ENCODE measurements around the gene C11orf24. TPM values are rescaled to one million over a fixed set of nuclear protein-coding genes. Genes with fewer than 3 reads are reported as not detected.
A peak's percentile ranks its signal among the peaks of the same experiment; 100 is the strongest.

The C11orf24 gene
- total and polyA plus RNA-seq, 2 of the 8 experiments (the other 6 are each of a cell fraction or from before 2014, with no cell fraction given): 45.4 to 51.7 TPM

GRCh38 chr11:68269414-68270081, 2.2 kb downstream of the C11orf24 start:
- H2AK5ac ChIP-seq (ENCODE audit: low read depth, low read length): no peak overlapping the region; the same call in 1 of the 2 replicates
- H3K36me3 ChIP-seq (ENCODE audit: control insufficient read depth in 2 of 4, insufficient read depth in 4 of 4, low read length in 3 of 4): peaks cover 14 to 22% (median 20%) of the 10 kb centered on the region in 4 experiments
- H3K4me3 ChIP-seq (ENCODE audit: extremely low read depth in 1 of 4, insufficient read depth in 2 of 4, low read depth in 3 of 4, low read length in 4 of 4): no peak overlapping the region
- peaks cover 4 to 10% of the 10 kb centered on the region in 2 experiments for H4K20me1 ChIP-seq (replicated peaks in 1 of 2; ENCODE audit: control insufficient read depth in 1 of 2, insufficient read depth in 2 of 2, low read length in 2 of 2)
- H3K27ac ChIP-seq (ENCODE audit: low read depth, low read length): no peak overlapping the region
- H4K91ac ChIP-seq (replicated peaks; ENCODE audit: insufficient read length, low read length): peak overlapping the region; percentile 48
- no peak overlapping the region for H3K4ac ChIP-seq (replicated peaks; ENCODE audit: insufficient read length, low read depth, low read length)
- no peak overlapping the region for H3K56ac ChIP-seq (replicated peaks; ENCODE audit: insufficient read length, low read depth, low read length)
- no peak overlapping the region for H3K23ac ChIP-seq (ENCODE audit: insufficient read length)
- ChIA-PET CTCF (ENCODE audit: partially characterized antibody) (interaction anchor here (1.4 to 5.2 kb wide), 4 partner anchors 12 to 63 kb away, joined by 4 to 24 read pairs (median 15); no protein-coding TSS in a partner anchor), POLR2A (ENCODE audit: partially characterized antibody) (interaction anchor here (1.4 to 3.4 kb wide), 2 partner anchors 9 to 29 kb away, joined by 3 to 22 read pairs; no protein-coding TSS in a partner anchor)
- H2BK12ac ChIP-seq (ENCODE audit: low read depth, low read length): no peak overlapping the region
- H3K4me1 ChIP-seq (replicated peaks in 1 of 4; ENCODE audit: control insufficient read depth in 3 of 4, insufficient read depth in 4 of 4, low read length in 3 of 4): peaks cover 0 to 5% (median 1%) of the 10 kb centered on the region in 4 experiments; a peak in 4 of 7 replicates
- H3K79me2 ChIP-seq (ENCODE audit: control insufficient read depth in 1 of 2, insufficient read depth in 2 of 2, low read length in 2 of 2): peaks cover 0 to 21% of the 10 kb centered on the region in 2 experiments; a peak in 3 of 4 replicates
- WGBS, 2 experiments (ENCODE audit: extremely low coverage in 1 of 2, insufficient coverage in 1 of 2, insufficient read length in 1 of 2, insufficient replicate concordance in 2 of 2, low coverage in 1 of 2, low lambda C conversion rate in 2 of 2, missing lambda C conversion rate in 1 of 2): 85% methylated on average over 10 of the region's 10 CpGs; no CpG with 5 or more reads in 1 of the 2 experiments
- peaks cover 5% of the 10 kb centered on the region; the same call in 1 of the 2 replicates for H3K23me2 ChIP-seq (ENCODE audit: low read depth, low read length)
- H2BK5ac ChIP-seq (ENCODE audit: low read depth, low read length): no peak overlapping the region
- no peak overlapping the region for H2BK15ac ChIP-seq (ENCODE audit: low read length)
- H3K18ac ChIP-seq (ENCODE audit: extremely low read depth, low read length): no peak overlapping the region
- peak overlapping the region in 1 of 4 experiments; percentile 54; a peak in 2 of 7 replicates for H3K9ac ChIP-seq (replicated peaks in 1 of 4; ENCODE audit: extremely low read depth in 1 of 4, low read depth in 3 of 4, low read length in 3 of 4)
- FAIRE-seq (no peak), DNase-seq (ENCODE audit: low read depth in 1 of 2, low spot score in 2 of 2) (no peak)
- H3K79me1 ChIP-seq (ENCODE audit: low read depth, low read length): peaks cover 12% of the 10 kb centered on the region
- H3K9me3 ChIP-seq (ENCODE audit: insufficient read depth in 2 of 2, low read depth in 1 of 2, low read length in 1 of 2): no peaks in the 10 kb centered on the region
- H3K4me2 ChIP-seq (ENCODE audit: insufficient read depth in 1 of 2, low read depth in 2 of 2, low read length in 2 of 2): no peak overlapping the region
- H2AFZ ChIP-seq (ENCODE audit: low read length): no peak overlapping the region
- no peak overlapping the region for H2BK120ac ChIP-seq (replicated peaks; ENCODE audit: low read depth, low read length)
- H2BK20ac ChIP-seq (ENCODE audit: low read length): no peak overlapping the region
- H3K27me3 ChIP-seq (replicated peaks in 1 of 4; ENCODE audit: control insufficient read depth in 3 of 4, extremely low read depth in 1 of 4, insufficient read depth in 3 of 4, low read length in 3 of 4): no peaks in the 10 kb centered on the region
- no peak overlapping the region for H3K14ac ChIP-seq (ENCODE audit: insufficient read length)
- H4K5ac ChIP-seq (ENCODE audit: insufficient read length, low read depth, low read length): no peak overlapping the region
- no peak overlapping the region; the same call in 1 of the 2 replicates for H4K8ac ChIP-seq (ENCODE audit: extremely low read depth, insufficient read depth, low read length)
- TF ChIP-seq SIRT6 (IDR thresholded peaks at IDR 0.05; ENCODE audit: low read length): no peak
- no peak for TF ChIP-seq KDM4A (IDR thresholded peaks at IDR 0.05; ENCODE audit: low read depth, low read length, severe bottlenecking)
- TF ChIP-seq E2F6 (IDR thresholded peaks at IDR 0.05): no peak
- TF ChIP-seq, protein P1, sequence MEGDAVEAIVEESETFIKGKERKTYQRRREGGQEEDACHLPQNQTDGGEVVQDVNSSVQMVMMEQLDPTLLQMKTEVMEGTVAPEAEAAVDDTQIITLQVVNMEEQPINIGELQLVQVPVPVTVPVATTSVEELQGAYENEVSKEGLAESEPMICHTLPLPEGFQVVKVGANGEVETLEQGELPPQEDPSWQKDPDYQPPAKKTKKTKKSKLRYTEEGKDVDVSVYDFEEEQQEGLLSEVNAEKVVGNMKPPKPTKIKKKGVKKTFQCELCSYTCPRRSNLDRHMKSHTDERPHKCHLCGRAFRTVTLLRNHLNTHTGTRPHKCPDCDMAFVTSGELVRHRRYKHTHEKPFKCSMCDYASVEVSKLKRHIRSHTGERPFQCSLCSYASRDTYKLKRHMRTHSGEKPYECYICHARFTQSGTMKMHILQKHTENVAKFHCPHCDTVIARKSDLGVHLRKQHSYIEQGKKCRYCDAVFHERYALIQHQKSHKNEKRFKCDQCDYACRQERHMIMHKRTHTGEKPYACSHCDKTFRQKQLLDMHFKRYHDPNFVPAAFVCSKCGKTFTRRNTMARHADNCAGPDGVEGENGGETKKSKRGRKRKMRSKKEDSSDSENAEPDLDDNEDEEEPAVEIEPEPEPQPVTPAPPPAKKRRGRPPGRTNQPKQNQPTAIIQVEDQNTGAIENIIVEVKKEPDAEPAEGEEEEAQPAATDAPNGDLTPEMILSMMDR (IDR thresholded peaks at IDR 0.05; ENCODE audit: control extremely low read depth in 1 of 3, insufficient read depth in 1 of 3, low read depth in 1 of 3, low read length in 3 of 3): no peak
- no peak for TF ChIP-seq MAX (IDR thresholded peaks at IDR 0.05)
- no peak for TF ChIP-seq SAP30 (IDR thresholded peaks at IDR 0.05; ENCODE audit: insufficient read depth, insufficient replicate concordance, low read length)
- TF ChIP-seq SIX5 (IDR thresholded peaks at IDR 0.05; ENCODE audit: low read depth, low read length): no peak
- TF ChIP-seq PHF8 (conservative IDR thresholded peaks at IDR 0.05; ENCODE audit: low read depth, low read length): no peak
